Omental fat pad (tissue), 4 donors: ENCODE results near the gene NR3C2. TPM values are rescaled to one million over a fixed set of nuclear protein-coding genes. Genes with fewer than 3 reads are reported as not detected.

Experiments
- ATAC-seq: fragments of 150-250 bp; one replicate; pipeline ENCODE4 v1.9.1; 2016; ENCODE audit warnings: mild to moderate bottlenecking, moderate library complexity; ENCODE audit not compliant: low FRiP score
- DNase-seq: peaks from one replicate; pipeline ENCODE4 v3.0.0-alpha.2; 2019; ENCODE audit warnings: low spot score
- total RNA-seq, 4 donors: library from RNA; depleted of rRNA; stranded (reverse); fragments of >200 nt; gene quantifications; one replicate each; pipeline ENCODE4 v1.1.0, GENCODE V29; 2016
- TF ChIP-seq, protein P1 (sequence below), 3 donors: fragments of 450-650 bp; IDR thresholded peaks; one replicate each; pipeline ENCODE4 v1.5.1; 2016 to 2017; ENCODE audit warnings: antibody characterized with exemption in 3 of 3, mild to moderate bottlenecking in 3 of 3, moderate library complexity in 2 of 3

The NR3C2 gene
- total RNA-seq, 4 donors from 2014 or later = 7.4 to 28.1 (median 12.1) TPM

DNA sequence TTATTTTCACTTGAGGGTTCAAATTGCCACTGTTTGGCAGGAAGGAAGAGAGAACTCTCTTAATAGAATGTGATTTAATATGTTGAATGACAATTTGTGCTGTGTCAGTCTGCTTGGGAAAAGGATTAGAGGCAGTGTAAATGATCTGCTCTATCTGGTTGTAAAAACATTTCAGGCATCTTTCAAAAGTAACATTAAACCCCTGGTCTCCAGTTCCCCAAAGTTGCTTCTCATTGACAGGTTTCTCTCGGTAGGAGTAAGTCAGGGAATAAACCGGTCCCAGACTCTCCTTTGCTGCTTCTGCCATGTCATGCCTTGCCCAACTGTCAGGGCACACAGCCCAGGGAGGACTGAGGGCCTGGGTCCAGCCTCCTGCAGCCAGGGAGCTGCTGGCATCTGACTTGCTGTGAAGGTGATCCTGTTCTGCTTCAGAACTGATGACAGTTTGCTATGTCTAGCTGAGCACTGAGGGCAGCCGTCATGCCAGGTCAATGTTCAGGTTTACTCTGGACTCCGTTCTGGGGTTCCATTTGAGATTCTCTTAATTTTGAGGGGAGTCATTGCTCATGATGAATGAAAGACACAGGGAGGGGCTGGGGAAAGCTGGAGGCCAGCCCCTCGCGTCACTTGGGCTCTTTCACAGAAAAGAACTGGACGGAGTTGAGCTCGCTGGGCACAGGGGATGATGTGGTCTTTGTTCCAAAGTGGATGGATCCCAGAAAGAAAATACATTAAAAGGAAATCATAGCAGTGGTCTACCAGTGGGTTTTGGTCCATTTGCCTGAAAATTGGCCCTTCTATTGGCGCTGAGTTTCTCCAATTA, 397.9 kb downstream of the NR3C2 start:
- ATAC-seq (no peak), DNase-seq (no peak)
- TF ChIP-seq, protein P1, sequence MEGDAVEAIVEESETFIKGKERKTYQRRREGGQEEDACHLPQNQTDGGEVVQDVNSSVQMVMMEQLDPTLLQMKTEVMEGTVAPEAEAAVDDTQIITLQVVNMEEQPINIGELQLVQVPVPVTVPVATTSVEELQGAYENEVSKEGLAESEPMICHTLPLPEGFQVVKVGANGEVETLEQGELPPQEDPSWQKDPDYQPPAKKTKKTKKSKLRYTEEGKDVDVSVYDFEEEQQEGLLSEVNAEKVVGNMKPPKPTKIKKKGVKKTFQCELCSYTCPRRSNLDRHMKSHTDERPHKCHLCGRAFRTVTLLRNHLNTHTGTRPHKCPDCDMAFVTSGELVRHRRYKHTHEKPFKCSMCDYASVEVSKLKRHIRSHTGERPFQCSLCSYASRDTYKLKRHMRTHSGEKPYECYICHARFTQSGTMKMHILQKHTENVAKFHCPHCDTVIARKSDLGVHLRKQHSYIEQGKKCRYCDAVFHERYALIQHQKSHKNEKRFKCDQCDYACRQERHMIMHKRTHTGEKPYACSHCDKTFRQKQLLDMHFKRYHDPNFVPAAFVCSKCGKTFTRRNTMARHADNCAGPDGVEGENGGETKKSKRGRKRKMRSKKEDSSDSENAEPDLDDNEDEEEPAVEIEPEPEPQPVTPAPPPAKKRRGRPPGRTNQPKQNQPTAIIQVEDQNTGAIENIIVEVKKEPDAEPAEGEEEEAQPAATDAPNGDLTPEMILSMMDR (IDR thresholded peaks at IDR 0.05) = no peak

DNA sequence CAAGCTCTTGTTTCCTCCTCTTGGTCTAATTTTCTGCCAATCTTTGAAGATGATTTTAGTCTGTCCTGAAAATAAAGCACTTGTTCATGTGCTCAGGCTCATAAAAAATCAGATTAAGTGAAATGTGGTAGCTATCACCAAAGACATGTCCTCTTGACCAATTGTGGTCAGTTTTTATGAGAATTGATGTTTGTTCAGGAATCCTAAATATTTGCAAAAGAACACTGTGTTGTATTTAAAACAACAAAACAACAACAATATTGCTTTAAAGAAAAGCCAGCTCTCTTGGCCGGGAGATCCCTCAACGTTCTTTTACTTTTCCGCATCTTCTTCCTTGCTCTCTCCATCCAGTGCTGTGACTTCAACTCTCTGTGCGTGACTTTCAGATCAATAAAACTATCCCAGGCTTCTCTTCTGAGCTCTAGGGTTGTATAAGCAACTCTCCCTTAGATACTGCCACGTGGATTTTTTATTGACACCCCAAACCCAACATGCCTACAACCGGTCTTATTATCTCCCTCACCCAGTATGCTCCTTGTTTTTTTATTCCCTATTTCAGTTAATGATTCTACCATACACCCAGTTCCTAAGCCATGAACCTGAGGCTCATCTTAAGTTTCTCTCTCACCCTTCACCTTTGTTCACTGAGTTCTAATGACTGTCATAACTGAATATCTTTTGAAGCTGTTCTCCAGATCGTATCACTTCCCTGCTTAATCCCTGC, 400.4 kb downstream of the NR3C2 start:
- DNase-seq = no peak
- ATAC-seq = no peak
- TF ChIP-seq, protein P1 (IDR thresholded peaks at IDR 0.05) = no peak

DNA sequence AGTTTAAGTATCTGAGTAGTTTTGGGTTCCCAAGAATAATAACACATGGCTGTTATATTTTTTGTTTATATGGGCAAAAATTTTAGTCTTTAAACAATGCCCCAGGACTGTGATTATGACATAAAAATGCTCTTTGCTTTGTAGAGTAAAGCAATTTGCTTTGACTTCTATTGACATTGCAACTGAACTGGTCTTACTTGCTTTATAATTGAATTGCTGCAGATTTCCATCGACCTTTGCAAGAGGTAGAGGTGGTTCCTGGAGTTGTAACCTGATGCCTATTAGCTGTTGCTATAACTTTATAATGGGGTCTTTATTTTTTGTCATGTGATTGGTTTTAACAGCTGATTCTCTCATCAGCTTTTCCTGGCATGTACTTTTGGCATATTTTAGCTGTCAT, 407.4 kb downstream of the NR3C2 start:
- no peak for DNase-seq
- TF ChIP-seq, protein P1 (IDR thresholded peaks at IDR 0.05) = no peak

DNA sequence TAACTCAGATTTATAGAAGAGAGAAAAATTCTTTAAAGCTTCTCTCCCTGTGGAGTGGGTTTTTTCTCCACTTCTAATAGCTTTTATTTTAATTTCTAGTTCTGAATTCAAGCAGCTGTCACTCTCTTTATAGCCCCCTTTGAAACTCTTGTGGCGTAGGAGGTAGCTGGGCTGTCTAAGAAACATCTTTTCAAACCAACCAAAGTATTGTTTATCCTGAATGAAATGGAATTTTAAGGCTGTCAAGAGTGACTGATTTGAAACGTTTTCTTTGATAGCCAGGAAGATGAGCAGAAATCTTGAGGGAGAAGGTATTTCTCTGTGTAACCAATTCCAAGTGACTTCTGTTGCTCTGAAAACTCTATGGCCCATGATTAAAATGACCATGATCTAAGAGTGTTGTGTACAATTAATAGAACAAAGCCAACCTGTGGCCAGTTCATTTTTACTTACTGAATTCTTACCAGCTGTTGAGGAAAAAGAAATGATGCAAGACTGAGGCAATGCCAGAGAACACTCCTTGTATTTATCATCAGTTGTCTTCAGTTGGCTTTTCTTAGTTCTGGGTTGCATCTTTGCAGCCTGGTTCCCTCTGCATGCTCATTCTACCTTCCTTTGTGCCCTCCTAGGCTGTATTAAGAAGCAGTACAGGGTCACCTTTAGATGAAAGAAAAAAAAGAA, 411.9 kb downstream of the NR3C2 start:
- no peak for ATAC-seq
- DNase-seq = no peak
- TF ChIP-seq, protein P1 (IDR thresholded peaks at IDR 0.05) = no peak

More for the DNA sequence above, 407.4 kb downstream of the NR3C2 start:
- ATAC-seq = no peak

DNA sequence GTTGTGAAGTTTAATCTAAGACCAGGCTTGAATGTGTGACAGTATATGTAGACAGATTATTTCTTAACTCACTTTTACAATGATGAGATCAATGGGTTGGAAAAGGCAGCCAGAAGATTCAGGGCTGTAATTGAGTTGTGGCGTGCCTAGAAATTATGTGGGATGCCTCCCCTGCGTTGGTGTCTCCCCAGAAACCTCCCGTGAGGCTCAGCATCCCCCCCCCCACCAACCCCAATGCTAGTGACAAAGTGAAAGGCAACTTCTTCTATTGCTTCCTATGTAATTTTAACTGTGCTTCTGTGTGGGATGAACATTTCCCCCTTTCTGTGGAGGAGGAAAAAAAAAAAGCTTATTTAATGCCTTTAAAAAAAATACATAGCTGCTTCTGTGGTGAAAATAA, 412.4 kb downstream of the NR3C2 start:
- TF ChIP-seq, protein P1 (IDR thresholded peaks at IDR 0.05) = no peak
- no peak for DNase-seq
- ATAC-seq = no peak
